IMR-90 (cell line): ENCODE measurements around the gene SNX7.

Source experiments
- CTCF ChIP-seq: conservative IDR thresholded peaks from 2 replicates; pipeline ENCODE4 v1.5.1; 2012; ENCODE audit warnings: mild to moderate bottlenecking, low read depth, low read length, improper control_type of control experiment
- POLR2A ChIP-seq: IDR thresholded peaks from 2 replicates; pipeline ENCODE4 v1.6.1; 2012; ENCODE audit warnings: mild to moderate bottlenecking, low read depth, low read length
- RAD21 ChIP-seq: IDR thresholded peaks from 2 replicates; pipeline ENCODE4 v1.6.1; 2012; ENCODE audit warnings: low read length, improper control_type of control experiment
- RCOR1 ChIP-seq: IDR thresholded peaks from 2 replicates; pipeline ENCODE4 v1.6.1; 2012; ENCODE audit warnings: mild to moderate bottlenecking, low read length, improper control_type of control experiment; ENCODE audit not compliant: insufficient replicate concordance

- TF ChIP-seq CTCF (no peak), POLR2A (no peak), RAD21 (no peak), RCOR1 (no peak)
Observed at GRCh38 chr1:98672189-98672588, 10.7 kb downstream of the SNX7 start.
